ENCODE measurements around the gene STAMBP. TPM values are rescaled to one million over a fixed set of nuclear protein-coding genes. Genes with fewer than 3 reads are reported as not detected.

The STAMBP gene
- total and polyA plus RNA-seq, 9 of the 15 experiments (the other 6 are each of a cell fraction or from before 2014, with no cell fraction given) = 36.9 to 75.2 (median 48.8) TPM

DNA sequence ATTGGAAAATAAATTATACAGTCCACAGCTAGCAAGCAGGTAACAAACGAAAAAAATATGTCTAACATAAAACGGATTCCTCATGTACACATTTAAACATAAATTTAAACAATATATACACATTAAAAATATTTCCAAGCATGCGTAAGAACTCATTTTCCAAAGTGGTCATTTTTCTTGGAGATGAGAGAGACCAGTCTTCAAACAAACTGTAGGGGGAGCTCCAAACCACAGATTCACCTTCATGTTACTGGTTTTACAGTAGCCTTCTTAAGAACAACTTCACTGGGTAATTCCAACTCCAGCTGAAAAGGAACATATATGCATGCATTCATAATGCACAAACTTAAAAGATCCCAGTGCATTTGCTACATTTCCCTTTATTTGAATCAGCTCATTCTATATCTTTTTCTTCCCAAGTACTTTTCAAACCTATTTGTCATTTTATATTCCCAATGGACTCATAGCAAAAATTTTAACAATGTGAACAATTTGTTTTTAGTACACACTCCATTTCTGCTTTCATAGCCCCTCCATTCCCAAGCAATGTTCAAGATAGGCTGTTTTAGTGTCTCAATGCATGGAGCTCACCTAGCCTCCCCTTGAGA, 4.7 kb upstream of the STAMBP start:
- Histone ChIP-seq H3K4me1 (replicated peaks in 1 of 2; ENCODE audit: control insufficient read depth in 2 of 2, insufficient read depth in 2 of 2, low read length in 2 of 2) (peaks cover 3 to 6% of the 10 kb centered on the region in 2 experiments; a peak in 3 of 5 replicates), H4K20me1 (replicated peaks; ENCODE audit: control insufficient read depth, insufficient read depth, low read length) (no peaks in the 10 kb centered on the region), H3K27ac (ENCODE audit: extremely low read depth, low read depth, low read length) (no peak overlapping the region), H3K4me3 (no peak overlapping the region), H2AFZ (ENCODE audit: low read depth, low read length) (no peak overlapping the region), H3K9ac (ENCODE audit: insufficient read depth in 1 of 2, low read depth in 2 of 2, low read length in 2 of 2) (no peak overlapping the region), H3K9me3 (replicated peaks; ENCODE audit: control insufficient read depth, insufficient read depth, low read depth, low read length) (no peaks in the 10 kb centered on the region), H3K36me3 (ENCODE audit: control insufficient read depth, insufficient read depth, low read length) (no peaks in the 10 kb centered on the region), H3K79me2 (ENCODE audit: control insufficient read depth, insufficient read depth, low read length) (peaks cover 3% of the 10 kb centered on the region; the same call in 2 of the 3 replicates), H3K9me1 (ENCODE audit: control insufficient read depth, insufficient read depth, low read length) (no peaks in the 10 kb centered on the region), H3K4me2 (ENCODE audit: insufficient read depth, low read length) (no peak overlapping the region), H3K27me3 (ENCODE audit: control insufficient read depth in 2 of 2, insufficient read depth in 2 of 2, low read length in 2 of 2) (no peaks in the 10 kb centered on the region)
- intact Hi-C loops (cut with micrococcal nuclease) = loop anchor here (10.0 kb wide), 7 partner anchors 149 to 571 kb away; partner anchors contain the start of genes BOLA3 and TET3
- FAIRE-seq = peak; percentile 85
- WGBS (ENCODE audit: insufficient coverage, low coverage, missing lambda C conversion rate) = 11% methylated on average over 3 of the region's 3 CpGs
- BruUV-seq (replicated peaks) = no TSS peak
- in situ Hi-C loops (cut with MboI) = no loop called here
- peak; percentile 54 to 81 (median 58) for DNase-seq (ENCODE audit: extremely low read depth in 1 of 4, low spot score in 3 of 4)
- CTCF ChIA-PET (ENCODE audit: low intra/inter-chr PET ratio) = interaction anchor here (0.7 to 2.0 kb wide), 6 partner anchors 161 to 1052 kb away, joined by 3 to 5 read pairs (median 4); no protein-coding TSS in a partner anchor
- peak; percentile 51; the same call in 2 of the 3 replicates for ATAC-seq
- POLR2A ChIA-PET = no interaction called here
- no peak for TF ChIP-seq TRIM28 (IDR thresholded peaks at IDR 0.05)
- TF ChIP-seq, protein P1, sequence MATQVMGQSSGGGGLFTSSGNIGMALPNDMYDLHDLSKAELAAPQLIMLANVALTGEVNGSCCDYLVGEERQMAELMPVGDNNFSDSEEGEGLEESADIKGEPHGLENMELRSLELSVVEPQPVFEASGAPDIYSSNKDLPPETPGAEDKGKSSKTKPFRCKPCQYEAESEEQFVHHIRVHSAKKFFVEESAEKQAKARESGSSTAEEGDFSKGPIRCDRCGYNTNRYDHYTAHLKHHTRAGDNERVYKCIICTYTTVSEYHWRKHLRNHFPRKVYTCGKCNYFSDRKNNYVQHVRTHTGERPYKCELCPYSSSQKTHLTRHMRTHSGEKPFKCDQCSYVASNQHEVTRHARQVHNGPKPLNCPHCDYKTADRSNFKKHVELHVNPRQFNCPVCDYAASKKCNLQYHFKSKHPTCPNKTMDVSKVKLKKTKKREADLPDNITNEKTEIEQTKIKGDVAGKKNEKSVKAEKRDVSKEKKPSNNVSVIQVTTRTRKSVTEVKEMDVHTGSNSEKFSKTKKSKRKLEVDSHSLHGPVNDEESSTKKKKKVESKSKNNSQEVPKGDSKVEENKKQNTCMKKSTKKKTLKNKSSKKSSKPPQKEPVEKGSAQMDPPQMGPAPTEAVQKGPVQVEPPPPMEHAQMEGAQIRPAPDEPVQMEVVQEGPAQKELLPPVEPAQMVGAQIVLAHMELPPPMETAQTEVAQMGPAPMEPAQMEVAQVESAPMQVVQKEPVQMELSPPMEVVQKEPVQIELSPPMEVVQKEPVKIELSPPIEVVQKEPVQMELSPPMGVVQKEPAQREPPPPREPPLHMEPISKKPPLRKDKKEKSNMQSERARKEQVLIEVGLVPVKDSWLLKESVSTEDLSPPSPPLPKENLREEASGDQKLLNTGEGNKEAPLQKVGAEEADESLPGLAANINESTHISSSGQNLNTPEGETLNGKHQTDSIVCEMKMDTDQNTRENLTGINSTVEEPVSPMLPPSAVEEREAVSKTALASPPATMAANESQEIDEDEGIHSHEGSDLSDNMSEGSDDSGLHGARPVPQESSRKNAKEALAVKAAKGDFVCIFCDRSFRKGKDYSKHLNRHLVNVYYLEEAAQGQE (IDR thresholded peaks at IDR 0.05; ENCODE audit: borderline replicate concordance) = peak; percentile 68; the same call in 1 of the 2 replicates
- TF ChIP-seq, protein P1 (CRISPR knock-in tag; IDR thresholded peaks at IDR 0.05; ENCODE audit: low read depth) = no peak
- no peak for TF ChIP-seq ELF1 (tag; IDR thresholded peaks at IDR 0.05)
- no peak for TF ChIP-seq SP1 (CRISPR knock-in tag; IDR thresholded peaks at IDR 0.05)
- 0 out of 2 replicates have a peak, but pooled peaks have one; percentile 25 for TF ChIP-seq KLF16 (IDR thresholded peaks at IDR 0.05)
- no peak for TF ChIP-seq BCOR (IDR thresholded peaks at IDR 0.05)
- TF ChIP-seq MYC (IDR thresholded peaks at IDR 0.05; ENCODE audit: low read depth, low read length) = no peak
- TF ChIP-seq MYC (CRISPR knock-in tag; IDR thresholded peaks at IDR 0.05; ENCODE audit: borderline replicate concordance, low read depth) = no peak
- TF ChIP-seq NCOA1 (IDR thresholded peaks at IDR 0.05; ENCODE audit: low read depth) = no peak
- TF ChIP-seq ZNF707 (CRISPR knock-in tag; conservative IDR thresholded peaks at IDR 0.05) = no peak
- no peak for TF ChIP-seq ZNF764 (CRISPR knock-in tag; IDR thresholded peaks at IDR 0.05; ENCODE audit: low read depth)
- TF ChIP-seq ZFPM2 (CRISPR knock-in tag; IDR thresholded peaks at IDR 0.05) = no peak
- no peak for TF ChIP-seq ZNF3 (CRISPR knock-in tag; IDR thresholded peaks at IDR 0.05)
- TF ChIP-seq ZNF584 (CRISPR knock-in tag; IDR thresholded peaks at IDR 0.05; ENCODE audit: low read depth) = no peak
- TF ChIP-seq ZZZ3 (IDR thresholded peaks at IDR 0.05) = no peak
- 0 out of 2 replicates have a peak, but pooled peaks have one; percentile 13 for TF ChIP-seq HLTF (IDR thresholded peaks at IDR 0.05)
- TF ChIP-seq PHF8 (IDR thresholded peaks at IDR 0.05; ENCODE audit: borderline replicate concordance, low read length) = no peak
